GM19438 (cell line): ENCODE results near the gene PHLPP1.
"Not testable (repeated sequence)": the region's sequence is repeated elsewhere in the genome, so short reads cannot be mapped to it uniquely, and the experiment has no call there.

Experiments
- ATAC-seq: cut with Tn5 transposase; IDR thresholded peaks from one replicate; pipeline ENCODE4 v1.9.1; 2021; ENCODE audit warnings: low read depth; ENCODE audit not compliant: unreplicated experiment

The PHLPP1 gene

DNA sequence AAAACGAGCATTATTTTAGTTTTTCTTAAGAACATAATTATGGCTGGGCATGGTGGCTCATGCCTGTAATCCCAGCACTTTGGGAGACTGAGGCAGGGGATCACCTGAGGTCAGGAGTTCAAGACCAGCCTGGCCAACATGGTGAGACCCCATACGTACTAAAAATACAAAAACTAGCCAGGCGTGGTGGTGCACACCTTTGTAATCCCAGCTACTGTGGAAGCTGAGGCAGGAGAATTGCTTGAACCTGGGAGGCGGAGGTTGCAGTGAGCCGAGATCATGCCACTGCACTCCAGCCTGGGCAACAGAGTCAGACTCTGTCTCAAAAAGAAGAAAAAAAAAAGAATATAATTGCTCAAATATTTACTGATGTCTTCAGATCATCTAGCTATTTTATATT lies 25.3 kb downstream of the PHLPP1 start:
- not testable (repeated sequence) for ATAC-seq

DNA sequence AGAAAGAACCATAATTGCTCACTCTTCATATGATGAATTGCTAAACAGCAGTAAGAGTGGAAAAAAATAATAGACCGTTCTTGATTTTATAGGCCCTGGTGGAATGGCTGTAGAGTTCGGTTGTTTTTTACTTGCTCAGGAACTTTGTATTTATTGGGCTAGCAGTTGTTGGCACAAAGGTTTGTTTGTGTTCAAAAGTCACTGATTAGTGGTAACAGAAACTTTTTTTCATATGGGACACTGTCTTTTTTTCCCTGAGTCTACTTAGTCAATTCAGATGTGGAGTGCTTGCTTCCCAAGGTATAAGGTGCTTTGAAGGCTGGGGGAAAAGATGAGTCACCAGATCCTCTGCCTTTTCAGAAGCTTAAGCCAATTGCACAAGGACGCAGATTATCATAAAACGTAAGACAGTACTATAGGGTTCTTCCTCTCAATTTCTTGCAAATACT lies 25.8 kb downstream of the PHLPP1 start:
- ATAC-seq, result no peak

DNA sequence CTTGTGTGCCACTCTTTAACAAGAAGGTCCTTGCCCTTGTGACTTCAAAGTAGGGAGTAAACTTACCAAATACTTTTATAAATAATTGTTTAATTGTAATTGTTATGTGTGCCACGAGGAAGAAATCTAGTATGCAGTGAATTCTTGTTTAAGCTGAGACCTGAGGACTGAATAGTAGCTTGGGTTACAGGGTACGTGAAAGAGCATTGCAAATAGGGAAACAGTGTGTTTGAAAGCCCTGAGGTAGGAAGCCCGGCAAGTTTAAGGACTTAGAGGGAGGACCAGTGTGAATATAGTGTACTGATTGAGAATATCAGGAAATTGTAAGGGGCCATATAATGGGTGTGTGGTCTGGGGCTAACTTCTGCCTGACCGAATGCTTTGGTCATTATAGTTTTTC lies 26.2 kb downstream of the PHLPP1 start:
- no peak for ATAC-seq

DNA sequence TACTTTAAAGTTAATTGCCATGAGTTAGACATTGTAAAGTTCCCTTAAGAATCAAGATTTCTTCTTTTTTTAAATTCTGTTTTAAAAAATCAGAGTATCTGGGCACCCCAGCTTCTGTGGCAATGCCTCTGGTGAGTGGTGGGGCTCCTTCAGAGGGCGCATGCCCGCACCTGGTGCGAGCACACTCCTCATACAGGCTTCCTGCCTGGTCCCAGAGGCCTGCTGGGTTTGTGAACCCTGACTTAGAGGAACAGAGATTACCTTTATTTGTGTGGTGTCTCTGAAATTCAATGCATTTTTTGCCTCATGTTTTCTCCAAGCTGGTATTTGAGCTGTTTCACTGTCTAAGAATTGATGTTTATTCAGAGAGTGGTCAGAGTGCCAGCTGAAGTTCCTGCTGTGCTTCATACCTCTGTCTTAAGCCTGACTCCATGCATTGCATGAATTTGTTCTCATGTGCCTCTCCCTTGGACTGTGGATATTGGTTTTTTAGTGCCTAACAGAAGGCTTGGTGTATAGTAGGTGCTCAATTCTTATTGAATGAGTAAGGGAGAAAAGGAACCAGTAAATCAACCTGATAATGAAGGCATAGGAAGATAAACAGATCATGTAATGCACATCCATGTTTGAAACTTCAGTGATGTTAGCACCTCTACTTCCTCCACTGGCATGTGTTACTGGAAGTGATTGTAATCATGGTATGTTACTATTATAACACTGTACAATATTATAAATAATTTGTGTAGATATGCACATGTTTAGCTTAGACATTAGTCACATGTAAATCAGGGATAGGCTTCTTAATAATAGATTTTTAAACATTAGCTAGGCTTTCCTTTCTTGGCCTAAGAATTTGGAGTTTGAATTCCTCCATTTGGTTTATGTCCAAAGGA lies 29.0 kb downstream of the PHLPP1 start:
- ATAC-seq, result no peak

DNA sequence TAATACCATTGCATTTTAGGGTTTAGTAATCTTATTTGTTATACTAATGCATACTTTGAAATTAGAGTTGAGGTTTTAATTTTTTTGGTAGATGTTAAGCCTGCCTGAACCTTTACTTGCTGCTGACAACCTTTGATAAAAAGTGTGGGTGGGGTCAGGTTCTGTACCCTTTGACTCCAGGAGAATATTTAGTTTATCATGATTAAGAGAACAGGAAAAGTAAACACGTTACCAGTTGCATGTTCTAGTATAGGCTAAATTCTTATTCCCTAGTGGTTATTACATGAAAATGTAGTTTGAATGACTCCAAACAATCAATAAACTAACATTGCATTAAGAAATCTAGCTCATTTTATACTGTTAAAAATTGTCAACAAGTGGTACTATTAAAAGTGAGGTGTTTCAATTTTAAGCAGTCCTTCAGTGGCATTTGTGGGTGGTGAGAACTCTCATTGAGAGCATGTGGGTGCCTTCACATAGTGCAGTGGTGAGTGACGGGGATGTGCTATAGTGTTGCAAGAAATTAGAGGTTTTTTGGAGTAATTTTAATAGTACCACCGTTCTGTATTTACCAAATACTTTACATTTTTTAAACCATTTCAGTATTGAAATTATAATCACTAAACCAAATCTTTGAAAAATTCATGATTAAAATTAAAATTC lies 29.9 kb downstream of the PHLPP1 start:
- ATAC-seq, result no peak

DNA sequence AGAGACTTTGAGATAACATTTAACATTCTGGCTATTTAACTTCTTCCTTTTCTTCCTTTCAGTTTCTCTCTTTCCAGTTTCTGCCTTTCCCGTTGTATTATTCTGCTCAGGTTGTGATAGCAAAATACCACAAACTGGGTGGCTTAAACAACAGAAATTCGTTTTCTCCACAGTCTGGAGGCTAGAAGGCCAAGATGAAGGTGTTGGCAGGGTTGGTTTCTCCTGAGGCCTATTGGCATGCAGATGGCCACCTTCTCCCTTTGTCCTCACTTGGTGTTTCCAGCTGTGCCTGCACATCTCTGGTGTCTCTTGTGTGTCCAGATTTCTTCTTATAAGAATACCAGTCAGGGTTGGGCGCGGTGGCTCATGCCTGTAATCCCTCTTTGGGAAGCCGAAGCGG lies 34.0 kb downstream of the PHLPP1 start:
- no peak for ATAC-seq

DNA sequence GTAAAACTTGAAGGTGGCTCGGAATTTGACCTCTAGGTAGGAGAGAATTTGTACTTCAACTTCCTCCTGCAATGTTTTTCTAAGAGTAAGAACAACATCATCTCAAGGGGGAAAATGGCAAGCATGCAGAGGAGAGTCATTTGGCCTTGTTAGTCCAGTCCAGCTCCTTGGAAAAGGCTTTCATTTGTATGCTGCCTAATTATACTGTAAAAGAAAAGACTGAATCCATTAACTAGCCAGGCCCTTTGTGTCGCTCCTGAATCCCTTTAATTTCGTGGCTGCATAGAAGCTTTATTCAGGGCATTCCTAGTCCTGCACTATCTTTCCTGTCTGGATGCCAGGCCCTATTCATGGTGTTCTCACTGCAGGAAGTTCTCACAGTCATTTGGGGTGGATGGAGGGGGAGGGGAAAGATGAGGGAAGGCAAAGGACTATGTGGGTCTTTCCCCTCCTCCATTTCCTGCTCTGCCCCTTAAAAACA lies 36.0 kb downstream of the PHLPP1 start:
- ATAC-seq, result no peak

DNA sequence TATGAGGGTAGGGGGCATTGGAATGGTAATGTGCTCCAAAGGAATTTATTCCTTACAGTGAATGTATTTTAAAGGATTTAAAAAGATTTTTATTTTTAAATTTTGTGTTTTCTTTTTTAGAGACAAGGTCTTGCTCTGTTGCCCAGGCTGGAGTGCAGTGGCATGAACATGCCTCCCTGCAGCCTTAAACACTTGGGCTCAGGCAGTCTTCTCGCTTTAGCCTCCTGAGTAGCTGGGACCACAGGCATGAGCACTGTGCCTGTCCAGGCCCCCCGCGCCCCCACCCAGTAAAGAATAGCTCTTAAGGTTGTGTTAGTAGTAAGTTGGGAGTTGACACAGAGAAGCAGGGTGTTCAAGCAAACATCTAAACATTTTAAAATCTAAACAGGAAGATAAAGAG lies 36.6 kb downstream of the PHLPP1 start:
- ATAC-seq, result no peak

DNA sequence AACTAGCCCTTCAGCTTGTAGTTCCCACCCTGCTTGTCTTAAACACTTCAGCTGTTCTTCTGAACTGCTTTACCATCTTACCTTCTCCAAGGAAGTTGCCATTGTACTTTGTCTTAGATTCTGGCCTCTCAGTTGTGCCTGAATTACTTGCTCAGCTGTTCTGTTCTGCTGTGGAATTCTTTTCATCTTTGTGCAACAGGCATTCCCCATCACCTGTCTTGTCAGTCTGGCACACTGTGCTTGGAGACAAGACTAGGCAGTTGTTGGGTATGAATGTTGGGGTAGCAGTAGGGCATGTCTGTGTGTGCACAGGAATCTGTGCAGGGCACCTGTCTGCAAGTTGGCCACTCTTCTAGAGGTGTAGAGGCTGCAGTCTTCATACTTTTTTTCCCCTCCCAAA lies 38.7 kb downstream of the PHLPP1 start:
- ATAC-seq, result no peak

DNA sequence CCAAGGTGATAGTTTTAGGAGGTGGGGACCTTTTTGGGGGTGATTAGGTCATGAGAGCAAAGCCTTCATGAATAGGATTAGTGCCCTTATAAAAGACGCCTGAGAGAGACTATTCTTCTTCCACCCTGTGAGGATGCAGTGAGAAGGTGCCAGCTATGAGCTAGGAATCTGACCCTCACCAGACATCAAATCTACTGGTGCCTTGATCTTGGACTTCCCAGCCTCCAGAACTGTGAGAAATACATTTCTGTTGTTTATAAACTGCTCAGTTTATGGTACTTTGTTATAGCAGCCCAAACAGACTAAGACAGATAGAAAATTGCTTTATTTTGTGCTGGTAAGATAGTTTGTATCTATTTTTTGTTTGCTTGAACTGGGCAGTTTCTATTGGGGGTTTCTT lies 40.1 kb downstream of the PHLPP1 start:
- no peak for ATAC-seq

DNA sequence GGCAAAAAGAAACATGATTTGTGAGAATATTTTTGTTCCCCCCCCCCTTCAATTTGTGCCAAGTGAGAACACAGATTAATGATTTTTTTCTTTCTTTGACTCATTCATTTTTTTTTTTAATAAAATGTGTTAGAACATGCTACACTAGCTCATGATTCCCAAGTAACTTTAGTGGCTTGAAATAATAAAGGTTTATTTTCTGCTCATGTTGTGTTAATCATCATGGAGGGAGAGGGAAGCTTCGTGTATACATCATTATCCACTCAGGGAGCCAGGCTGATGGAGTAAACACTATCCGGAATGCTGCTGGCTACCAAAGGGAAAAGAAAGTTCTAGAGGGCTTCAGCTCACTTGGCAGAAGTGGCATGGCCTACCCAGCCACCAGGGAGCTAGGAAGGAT lies 40.6 kb downstream of the PHLPP1 start:
- no peak for ATAC-seq

DNA sequence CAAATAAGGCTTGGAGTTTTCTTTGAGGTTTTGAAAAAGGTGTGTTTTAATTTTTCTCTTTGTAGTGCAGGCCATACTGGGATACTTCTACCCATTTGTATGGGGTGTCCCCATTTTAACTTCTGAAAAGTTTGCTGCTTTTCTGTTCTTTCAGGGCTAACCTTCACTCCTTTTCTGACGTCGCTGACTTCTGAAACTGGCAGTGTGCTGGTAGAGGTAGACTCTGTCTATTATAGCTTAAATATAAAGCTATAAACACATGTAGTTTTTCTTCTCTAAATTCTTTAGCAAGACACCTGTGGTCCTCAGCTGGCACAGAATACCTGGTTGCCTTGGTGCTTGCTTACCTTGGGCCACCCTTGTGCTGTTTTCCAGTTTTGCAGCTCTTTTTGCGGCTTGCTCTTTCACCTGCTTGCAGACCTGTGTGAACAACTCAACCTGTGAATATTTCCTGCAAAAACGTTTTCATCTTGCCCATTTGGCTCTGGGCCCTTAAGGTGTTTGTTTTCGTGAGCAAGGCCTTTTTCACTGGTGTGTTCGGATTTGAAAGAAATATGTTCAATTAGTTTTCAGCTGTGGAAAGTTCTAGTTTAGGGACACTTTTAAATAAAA lies 42.2 kb downstream of the PHLPP1 start:
- no peak for ATAC-seq

DNA sequence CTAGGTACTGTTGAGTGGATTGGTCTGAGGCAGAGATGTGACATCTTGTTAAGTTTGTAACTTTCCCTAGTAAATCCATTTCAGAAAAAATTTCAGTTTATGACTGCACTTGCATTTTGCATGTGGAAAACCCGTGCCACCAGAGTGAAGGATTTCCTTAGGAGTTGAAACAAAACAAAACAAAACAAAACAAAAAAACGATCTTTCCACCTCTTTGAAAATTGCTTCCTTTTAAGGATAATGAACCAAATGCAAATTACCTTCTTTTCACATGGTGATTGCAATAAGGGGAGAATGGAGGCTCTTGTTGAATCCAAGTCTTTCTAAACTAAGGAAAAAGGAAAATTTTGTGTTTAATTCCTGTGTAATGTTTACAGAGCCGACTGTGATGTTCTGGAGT lies 43.2 kb downstream of the PHLPP1 start:
- ATAC-seq, result no peak

DNA sequence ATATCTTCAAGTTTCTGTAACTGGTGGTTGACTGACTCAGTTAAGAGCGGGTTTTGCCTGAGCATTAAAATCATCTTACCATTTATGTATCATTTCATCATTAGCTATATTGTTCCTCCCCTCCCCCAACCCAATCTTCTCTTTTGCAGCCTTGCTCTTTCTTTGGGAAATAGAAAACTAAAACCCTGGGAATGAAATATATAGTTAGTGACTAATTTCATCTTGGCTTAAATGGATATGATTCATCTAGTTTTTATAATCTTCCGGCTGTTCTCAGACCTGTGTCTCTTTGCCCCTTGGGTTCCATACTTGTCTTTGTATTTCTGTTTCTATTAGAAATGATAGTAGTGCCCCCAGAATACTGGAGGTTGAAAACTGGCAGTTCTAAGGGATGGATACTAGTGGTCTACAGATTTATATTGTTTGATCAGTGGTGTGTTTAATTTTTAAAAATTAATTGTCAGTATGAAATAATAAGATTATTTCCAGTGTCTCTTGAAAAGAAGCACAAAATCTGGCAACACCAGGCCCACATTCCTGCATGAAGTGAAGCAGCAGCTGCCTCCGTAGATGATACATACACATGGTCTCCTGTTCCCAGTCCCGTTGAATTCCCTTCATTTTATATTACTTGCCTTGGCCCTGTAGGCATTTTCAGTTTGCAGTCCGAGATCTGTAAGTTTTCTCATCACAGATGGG lies 44.5 kb downstream of the PHLPP1 start:
- no peak for ATAC-seq

DNA sequence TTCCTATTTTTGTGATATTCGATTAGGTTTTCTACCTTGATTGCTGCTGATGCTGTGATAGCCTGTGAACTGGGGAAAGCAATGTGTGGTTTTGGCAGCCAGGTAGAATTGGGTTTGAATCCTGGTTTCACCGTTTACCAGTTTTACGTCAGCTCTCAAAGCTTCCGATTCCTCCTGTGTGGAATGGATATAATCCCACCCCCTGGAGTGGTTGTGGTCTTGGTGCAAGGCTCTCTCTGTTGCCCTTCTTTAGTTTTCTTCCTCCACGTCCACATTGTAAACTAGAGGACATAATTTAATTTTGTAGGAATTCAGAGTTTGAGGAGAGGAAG lies 45.0 kb downstream of the PHLPP1 start:
- no peak for ATAC-seq

DNA sequence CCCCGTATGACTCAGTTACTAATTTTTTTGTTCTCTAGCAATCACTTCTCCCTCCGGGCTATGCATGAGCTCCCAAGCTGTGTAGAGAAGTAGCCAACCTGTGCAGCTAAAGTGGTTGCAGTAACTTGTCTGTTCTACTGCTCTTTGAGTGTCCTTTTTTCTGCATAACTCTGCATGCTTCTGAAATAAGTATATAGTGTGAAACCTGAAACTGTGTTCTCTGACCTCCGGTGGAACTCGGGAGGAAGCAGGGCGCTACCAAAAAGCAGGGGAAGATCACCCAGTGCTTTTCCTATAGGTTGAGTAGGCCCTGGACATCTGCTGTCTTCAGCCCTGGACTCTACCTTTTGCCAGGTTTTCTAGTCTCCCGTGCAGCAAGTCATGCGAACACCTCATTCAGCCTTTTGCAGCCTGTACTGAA lies 47.8 kb downstream of the PHLPP1 start:
- peak; percentile 75 for ATAC-seq

DNA sequence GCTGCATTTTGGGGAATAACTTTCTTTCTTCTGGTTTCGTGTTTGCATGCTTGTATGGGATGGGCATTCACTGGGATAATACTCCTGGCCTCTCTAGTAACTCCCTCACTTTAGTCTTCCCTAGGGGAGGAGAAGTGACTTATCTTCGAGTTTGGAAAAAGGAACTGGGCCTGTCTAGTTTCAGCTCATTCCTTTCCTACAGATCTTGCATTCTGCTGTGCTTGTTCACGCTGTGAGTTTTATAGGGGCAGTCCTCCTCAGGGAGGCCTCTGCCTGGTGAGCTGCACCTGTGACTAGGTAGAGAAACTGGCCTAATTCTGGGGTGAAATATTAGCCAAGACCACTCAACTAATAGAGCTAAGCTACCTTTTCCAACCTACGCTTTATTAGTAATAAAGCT lies 50.9 kb downstream of the PHLPP1 start:
- ATAC-seq, result no peak

DNA sequence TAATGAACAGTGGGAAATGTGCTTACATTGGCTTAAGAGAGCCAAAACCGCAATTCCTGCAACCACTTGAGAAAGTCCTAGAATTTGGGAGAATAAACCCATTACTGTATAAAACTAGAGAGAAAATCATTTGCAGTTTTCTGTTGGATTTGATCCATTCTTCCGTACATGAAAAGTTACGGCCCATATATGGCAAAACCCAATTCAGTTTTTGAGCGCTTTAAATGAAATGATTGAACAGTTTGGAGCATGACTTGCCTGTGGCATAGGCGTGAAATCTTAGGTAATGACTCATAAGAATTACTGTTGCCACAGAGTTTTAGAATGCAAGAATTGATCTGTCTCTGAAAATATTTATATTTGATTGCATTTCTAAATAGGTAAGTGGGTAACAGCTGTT lies 52.0 kb downstream of the PHLPP1 start:
- no peak for ATAC-seq

DNA sequence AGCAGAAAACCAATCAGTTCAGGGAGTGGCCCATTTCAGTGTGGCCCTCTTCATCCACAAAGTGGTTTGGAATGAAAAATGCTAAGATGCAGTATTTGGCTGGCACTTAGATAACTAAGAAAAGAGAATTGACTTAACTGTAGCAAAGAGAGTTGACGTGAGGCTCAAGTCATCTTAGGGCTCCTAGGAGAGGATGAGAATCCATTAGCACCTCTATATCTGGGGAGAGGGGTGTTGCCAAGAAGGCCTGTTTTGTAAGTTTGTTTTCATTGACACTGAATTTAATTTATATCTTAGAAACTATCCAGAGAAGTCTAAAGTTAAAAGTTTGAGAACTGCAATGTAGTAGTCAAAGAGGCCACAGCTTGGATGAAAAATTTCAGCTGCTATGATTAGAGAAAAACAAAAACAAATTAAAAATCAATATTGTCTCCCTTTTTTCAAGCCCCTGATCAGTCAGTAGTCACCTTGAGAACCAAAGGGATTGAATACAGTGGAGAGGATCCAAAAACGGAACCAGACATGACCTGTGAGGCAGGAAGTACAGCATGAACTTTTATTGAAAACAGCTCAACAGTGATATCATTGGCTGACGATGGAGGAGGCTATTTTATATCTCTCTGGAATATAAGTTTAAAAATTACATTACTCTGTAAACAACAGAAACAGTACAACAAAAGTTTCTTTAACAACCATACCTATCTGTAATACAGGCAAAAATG lies 52.7 kb downstream of the PHLPP1 start:
- no peak for ATAC-seq

DNA sequence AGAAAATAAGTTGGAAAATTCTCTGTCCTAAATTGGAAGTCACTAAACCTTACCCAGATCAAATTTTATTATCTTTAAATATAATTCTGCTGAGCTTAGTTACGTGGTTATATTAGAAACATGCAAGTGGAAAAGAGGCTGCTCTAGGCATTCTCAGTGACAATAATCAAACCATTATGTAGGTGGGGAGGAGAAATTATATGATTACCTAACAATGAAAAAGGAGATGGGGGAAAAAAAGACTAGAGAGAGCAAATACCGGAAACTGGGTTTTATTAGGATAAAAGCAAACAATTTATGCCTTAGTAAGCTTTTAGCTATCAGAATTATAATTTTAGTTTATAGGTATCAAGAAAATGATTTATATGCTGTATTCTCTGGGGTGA lies 53.2 kb downstream of the PHLPP1 start:
- ATAC-seq, result no peak
